Activated T-cell treated with anti-CD3 and anti-CD28 coated beads, Interleukin-2, amount 50 U/mL, for 72 hours (primary cell): ENCODE data around the gene BMAL1. TPM values are rescaled to one million over a fixed set of nuclear protein-coding genes. Genes with fewer than 3 reads are reported as not detected.

Source experiments
- ATAC-seq, 2 donors: fragments of 150-1000 bp; cut with Tn5 transposase; replicated peaks in 1 of 2; 2 replicates each; pipeline ENCODE4 v1.10.0; 2021; ENCODE audit warnings: moderate library complexity in 2 of 2, mild to moderate bottlenecking in 1 of 2
- DNase-seq, 2 donors: peaks; one replicate each; pipeline ENCODE4 v3.0.0; 2021 to 2022; ENCODE audit warnings: mixed read lengths in 1 of 2
- H3K27ac Mint-ChIP-seq: one replicate; pipeline ENCODE4 v1.8.0; 2022; ENCODE audit warnings: mild to moderate bottlenecking, moderate library complexity, mixed read lengths
- H3K27me3 Mint-ChIP-seq: one replicate; pipeline ENCODE4 v1.8.0; 2022; ENCODE audit warnings: low read depth, mixed read lengths
- H3K36me3 Mint-ChIP-seq, 2 donors: one replicate each; pipeline ENCODE4 v1.8.0; 2022; ENCODE audit warnings: mixed read lengths in 2 of 2, mild to moderate bottlenecking in 1 of 2; ENCODE audit not compliant: insufficient read depth in 2 of 2
- H3K4me1 Mint-ChIP-seq: one replicate; pipeline ENCODE4 v1.8.0; 2022; ENCODE audit warnings: low read depth, mixed read lengths
- H3K4me3 Mint-ChIP-seq, 2 donors: one replicate each; pipeline ENCODE4 v1.8.0; 2022; ENCODE audit warnings: mild to moderate bottlenecking in 2 of 2, mixed read lengths in 2 of 2, moderate library complexity in 2 of 2
- H3K9me3 Mint-ChIP-seq, 2 donors: one replicate each; pipeline ENCODE4 v1.8.0; 2022; ENCODE audit warnings: mixed read lengths in 2 of 2
- total RNA-seq, 2 donors: library from RNA; stranded (reverse); gene quantifications; one replicate each; pipeline ENCODE4 v1.2.3, GENCODE V29; 2022

Gene BMAL1
- total RNA-seq, 2 donors from 2014 or later, result 29.6 to 43.5 TPM

- DNase-seq (no peak), ATAC-seq (no peak)
- Mint-ChIP-seq H3K27ac (peak overlapping the region; percentile 70), H3K27me3 (no peaks in the 10 kb centered on the region), H3K4me1 (peaks cover 26% of the 10 kb centered on the region), H3K4me3 (no peak overlapping the region), H3K36me3 (no peaks in the 10 kb centered on the region), H3K9me3 (no peaks in the 10 kb centered on the region)
These were observed 70.7 kb downstream of the BMAL1 start for GRCh38 chr11:13348305-13348704.

- DNase-seq, result no peak
- no peaks in the 10 kb centered on the region for H3K36me3 Mint-ChIP-seq
- peaks cover 23% of the 10 kb centered on the region for H3K4me1 Mint-ChIP-seq
- no peak overlapping the region for H3K27ac Mint-ChIP-seq
- no peak overlapping the region for H3K4me3 Mint-ChIP-seq
- no peaks in the 10 kb centered on the region for H3K27me3 Mint-ChIP-seq
- no peaks in the 10 kb centered on the region for H3K9me3 Mint-ChIP-seq
- no peak for ATAC-seq
These were observed 71.5 kb downstream of the BMAL1 start for GRCh38 chr11:13349046-13349445.

GRCh38 chr11:13349581-13349980, 72.0 kb downstream of the BMAL1 start:
- H3K27ac Mint-ChIP-seq, result peak overlapping the region; percentile 54
- H3K9me3 Mint-ChIP-seq, result no peaks in the 10 kb centered on the region
- H3K27me3 Mint-ChIP-seq, result no peaks in the 10 kb centered on the region
- peaks cover 19% of the 10 kb centered on the region for H3K4me1 Mint-ChIP-seq
- ATAC-seq (no peak), DNase-seq (no peak)
- no peak overlapping the region for H3K4me3 Mint-ChIP-seq
- peaks cover 0 to under 1% of the 10 kb centered on the region in 2 donors for H3K36me3 Mint-ChIP-seq

- ATAC-seq, result no peak
- no peaks in the 10 kb centered on the region for H3K27me3 Mint-ChIP-seq
- H3K27ac Mint-ChIP-seq, result no peak overlapping the region
- DNase-seq, result no peak
- no peak overlapping the region for H3K4me3 Mint-ChIP-seq
- H3K9me3 Mint-ChIP-seq, result no peaks in the 10 kb centered on the region
- H3K4me1 Mint-ChIP-seq, result peaks cover 10% of the 10 kb centered on the region
- peaks cover 0 to 1% of the 10 kb centered on the region in 2 donors for H3K36me3 Mint-ChIP-seq
These were observed 75.1 kb downstream of the BMAL1 start for GRCh38 chr11:13352711-13353110.

- Mint-ChIP-seq H3K4me1 (peaks cover 9% of the 10 kb centered on the region), H3K27ac (no peak overlapping the region), H3K36me3 (peaks cover 0 to 7% of the 10 kb centered on the region in 2 donors), H3K27me3 (no peaks in the 10 kb centered on the region), H3K4me3 (no peak overlapping the region), H3K9me3 (no peaks in the 10 kb centered on the region)
- DNase-seq, result no peak
- no peak for ATAC-seq
These were observed 76.7 kb downstream of the BMAL1 start for GRCh38 chr11:13354335-13354734.

GRCh38 chr11:13355191-13355590, 77.6 kb downstream of the BMAL1 start:
- ATAC-seq, result no peak
- DNase-seq, result no peak
- Mint-ChIP-seq H3K9me3 (no peaks in the 10 kb centered on the region), H3K27ac (no peak overlapping the region), H3K27me3 (no peaks in the 10 kb centered on the region), H3K4me1 (peaks cover 9% of the 10 kb centered on the region), H3K4me3 (no peak overlapping the region), H3K36me3 (peaks cover 0 to 7% of the 10 kb centered on the region in 2 donors)

GRCh38 chr11:13357232-13357631, 79.6 kb downstream of the BMAL1 start:
- DNase-seq (no peak), ATAC-seq (no peak)
- no peak overlapping the region for H3K4me3 Mint-ChIP-seq
- no peaks in the 10 kb centered on the region for H3K27me3 Mint-ChIP-seq
- H3K9me3 Mint-ChIP-seq, result no peaks in the 10 kb centered on the region
- H3K4me1 Mint-ChIP-seq, result peaks cover 9% of the 10 kb centered on the region
- H3K27ac Mint-ChIP-seq, result no peak overlapping the region
- H3K36me3 Mint-ChIP-seq, result peaks cover 2 to 10% of the 10 kb centered on the region in 2 donors

GRCh38 chr11:13358596-13359270, 81.1 kb downstream of the BMAL1 start:
- no peak for DNase-seq
- Mint-ChIP-seq H3K27me3 (no peaks in the 10 kb centered on the region), H3K36me3 (peaks cover 2 to 10% of the 10 kb centered on the region in 2 donors), H3K27ac (no peak overlapping the region), H3K4me1 (peaks cover 9% of the 10 kb centered on the region), H3K4me3 (no peak overlapping the region), H3K9me3 (no peaks in the 10 kb centered on the region)
- no peak for ATAC-seq

- H3K4me3 Mint-ChIP-seq, result no peak overlapping the region
- no peaks in the 10 kb centered on the region for H3K9me3 Mint-ChIP-seq
- ATAC-seq (no peak), DNase-seq (no peak)
- H3K27me3 Mint-ChIP-seq, result no peaks in the 10 kb centered on the region
- H3K36me3 Mint-ChIP-seq, result peaks cover 2 to 9% of the 10 kb centered on the region in 2 donors
- H3K27ac Mint-ChIP-seq, result no peak overlapping the region
- peaks cover 9% of the 10 kb centered on the region for H3K4me1 Mint-ChIP-seq
These were observed 85.1 kb downstream of the BMAL1 start for GRCh38 chr11:13362596-13363109.

- Mint-ChIP-seq H3K27ac (peak overlapping the region; percentile 68), H3K9me3 (no peaks in the 10 kb centered on the region), H3K36me3 (peaks cover 3% of the 10 kb centered on the region in 2 donors), H3K4me3 (no peak overlapping the region), H3K27me3 (no peaks in the 10 kb centered on the region), H3K4me1 (no peaks in the 10 kb centered on the region)
- ATAC-seq (no peak), DNase-seq (no peak)
These were observed 86.8 kb downstream of the BMAL1 start for GRCh38 chr11:13364388-13364787.

- ATAC-seq (no peak), DNase-seq (no peak)
- Mint-ChIP-seq H3K27ac (no peak overlapping the region), H3K36me3 (peaks cover 0 to 2% of the 10 kb centered on the region in 2 donors), H3K4me3 (no peak overlapping the region), H3K4me1 (no peaks in the 10 kb centered on the region), H3K27me3 (no peaks in the 10 kb centered on the region), H3K9me3 (no peaks in the 10 kb centered on the region)
These were observed 88.9 kb downstream of the BMAL1 start for GRCh38 chr11:13366266-13367026.

- Mint-ChIP-seq H3K9me3 (no peaks in the 10 kb centered on the region), H3K27ac (no peak overlapping the region)
These were observed 89.5 kb downstream of the BMAL1 start for GRCh38 chr11:13367115-13367514.

GRCh38 chr11:13368041-13368446, 90.5 kb downstream of the BMAL1 start:
- peaks cover 0 to 1% of the 10 kb centered on the region in 2 donors for H3K36me3 Mint-ChIP-seq
- DNase-seq (no peak), ATAC-seq (no peak)
- H3K27ac Mint-ChIP-seq, result peak overlapping the region; percentile 43
- H3K4me1 Mint-ChIP-seq, result no peaks in the 10 kb centered on the region
- H3K4me3 Mint-ChIP-seq, result no peak overlapping the region
- H3K9me3 Mint-ChIP-seq, result no peaks in the 10 kb centered on the region
- no peaks in the 10 kb centered on the region for H3K27me3 Mint-ChIP-seq

More at GRCh38 chr11:13367115-13367514, 89.5 kb downstream of the BMAL1 start:
- DNase-seq, result no peak
- Mint-ChIP-seq H3K36me3 (peaks cover 0 to 1% of the 10 kb centered on the region in 2 donors), H3K27me3 (no peaks in the 10 kb centered on the region), H3K4me1 (no peaks in the 10 kb centered on the region), H3K4me3 (no peak overlapping the region)
- ATAC-seq, result no peak
